ENCODE data around the gene BTBD7. TPM values are rescaled to one million over a fixed set of nuclear protein-coding genes. Genes with fewer than 3 reads are reported as not detected.

Gene BTBD7
- total and polyA plus RNA-seq, 9 of the 15 experiments (the other 6 are each of a cell fraction or from before 2014, with no cell fraction given) = 2.5 to 12.9 (median 6.2) TPM

DNA sequence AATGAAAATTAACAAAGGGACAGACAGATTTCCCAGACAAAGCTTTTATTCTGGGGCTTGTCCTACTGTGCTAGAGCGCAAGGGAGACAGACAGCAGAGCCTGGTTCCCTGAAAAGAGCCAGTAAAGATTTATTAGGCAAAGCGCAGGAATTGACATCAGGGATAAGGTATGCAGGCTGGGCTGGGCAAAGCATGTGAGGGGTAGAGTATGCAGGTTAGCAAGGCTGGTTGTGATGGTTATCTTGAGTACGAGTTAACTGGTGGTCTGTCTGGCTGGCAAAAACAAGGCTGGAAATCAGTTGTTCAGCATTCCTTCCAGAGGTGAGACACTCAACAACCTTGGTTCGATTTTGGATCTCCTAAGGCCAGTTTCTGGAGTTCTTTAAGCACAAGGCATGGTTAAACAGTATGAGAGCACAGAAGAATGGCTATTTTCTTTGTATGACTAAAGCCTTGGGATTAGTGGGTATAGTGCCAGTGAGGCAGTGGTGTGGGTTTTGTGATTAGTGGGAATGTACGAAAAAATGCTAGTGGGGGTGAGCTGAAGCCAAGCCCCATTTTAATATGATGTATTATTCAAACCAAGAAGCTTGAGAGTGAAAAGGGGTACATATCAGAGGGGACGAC, 30.9 kb downstream of the BTBD7 start:
- H3K27ac ChIP-seq (ENCODE audit: extremely low read depth, low read depth, low read length) = no peak overlapping the region
- H3K27me3 ChIP-seq (ENCODE audit: control insufficient read depth in 2 of 2, insufficient read depth in 2 of 2, low read length in 2 of 2) = no peaks in the 10 kb centered on the region
- in situ Hi-C loops (cut with MboI) = no loop called here
- H3K4me1 ChIP-seq (replicated peaks in 1 of 2; ENCODE audit: control insufficient read depth in 2 of 2, insufficient read depth in 2 of 2, low read length in 2 of 2) = peaks cover 0 to 24% of the 10 kb centered on the region in 2 experiments; a peak in 4 of 5 replicates
- DNase-seq (ENCODE audit: extremely low read depth in 1 of 4, low spot score in 3 of 4) (no peak), FAIRE-seq (no peak), ATAC-seq (no peak)
- no TSS peak for BruUV-seq (replicated peaks)
- H3K36me3 ChIP-seq (ENCODE audit: control insufficient read depth, insufficient read depth, low read length) = no peaks in the 10 kb centered on the region
- no peaks in the 10 kb centered on the region; the same call in 1 of the 2 replicates for H4K20me1 ChIP-seq (replicated peaks; ENCODE audit: control insufficient read depth, insufficient read depth, low read length)
- 83% methylated on average over 4 of the region's 6 CpGs for WGBS (ENCODE audit: insufficient coverage, low coverage, missing lambda C conversion rate)
- ChIA-PET POLR2A (interaction anchor here (0.7 kb wide), 2 partner anchors 16 to 587 kb away, joined by 3 to 4 read pairs; no protein-coding TSS in a partner anchor), CTCF (ENCODE audit: low intra/inter-chr PET ratio) (no interaction called here)
- peaks cover 54% of the 10 kb centered on the region for H3K79me2 ChIP-seq (ENCODE audit: control insufficient read depth, insufficient read depth, low read length)
- H3K4me3 ChIP-seq = no peak overlapping the region
- H3K4me2 ChIP-seq (ENCODE audit: insufficient read depth, low read length) = no peak overlapping the region
- TF ChIP-seq ZFP36 (IDR thresholded peaks at IDR 0.05; ENCODE audit: low read depth, low read length, partially characterized antibody) (no peak), ETV6 (IDR thresholded peaks at IDR 0.05; ENCODE audit: borderline replicate concordance in 1 of 2, low read depth in 2 of 2, low read length in 1 of 2) (no peak), ETV6 (CRISPR knock-in tag; IDR thresholded peaks at IDR 0.05; ENCODE audit: borderline replicate concordance) (no peak), ZNF778 (CRISPR knock-in tag; IDR thresholded peaks at IDR 0.05) (no peak), POLR2G (IDR thresholded peaks at IDR 0.05; ENCODE audit: low read depth, low read length) (no peak), CCAR2 (IDR thresholded peaks at IDR 0.05; ENCODE audit: low read depth, low read length) (no peak), SMARCA5 (IDR thresholded peaks at IDR 0.05) (no peak), ZNF561 (CRISPR knock-in tag; conservative IDR thresholded peaks at IDR 0.05) (no peak), KDM5B (IDR thresholded peaks at IDR 0.05; ENCODE audit: insufficient replicate concordance, low read depth, low read length) (no peak)
- no peaks in the 10 kb centered on the region for H3K9me3 ChIP-seq (replicated peaks; ENCODE audit: control insufficient read depth, insufficient read depth, low read depth, low read length)
- intact Hi-C loops (cut with micrococcal nuclease) = no loop called here
- H2AFZ ChIP-seq (ENCODE audit: low read depth, low read length) = no peak overlapping the region
- H3K9me1 ChIP-seq (ENCODE audit: control insufficient read depth, insufficient read depth, low read length) = no peaks in the 10 kb centered on the region
- no peak overlapping the region for H3K9ac ChIP-seq (ENCODE audit: insufficient read depth in 1 of 2, low read depth in 2 of 2, low read length in 2 of 2)

Data from K562 (cell line).